GM23248 (cell line): ENCODE results near the gene SPPL2A.
"Not testable (repeated sequence)": the region's sequence is repeated elsewhere in the genome, so short reads cannot be mapped to it uniquely, and the experiment has no call there.

Source experiments
- EZH2 ChIP-seq: fragments of 200-600 bp; sonication (generic); IDR thresholded peaks from 2 replicates; pipeline ENCODE4 v1.6.1; 2018; ENCODE audit warnings: antibody characterized with exemption, mild to moderate bottlenecking; ENCODE audit not compliant: insufficient read depth, poor library complexity, severe bottlenecking
- EZH2phosphoT487 ChIP-seq: fragments of 200-600 bp; sonication (generic); IDR thresholded peaks from 2 replicates; pipeline ENCODE4 v1.6.1; 2018; ENCODE audit warnings: antibody characterized with exemption, moderate library complexity, mild to moderate bottlenecking, low read depth; ENCODE audit not compliant: insufficient read depth

GRCh38 chr15:50812181-50812506 lies 46.6 kb upstream of the SPPL2A start:
- not testable (repeated sequence) for TF ChIP-seq EZH2, EZH2phosphoT487
